Activated naive CD8-positive, alpha-beta T cell treated with anti-CD3 and anti-CD28 coated beads, Interleukin-2, amount 50 U/mL, for 24 hours (primary cell): ENCODE data around the gene JMJD4.
A peak's percentile ranks its signal among the peaks of the same experiment; 100 is the strongest.

ENCODE experiments used
- ATAC-seq: fragments of 150-1000 bp; cut with Tn5 transposase; one replicate; pipeline ENCODE4 v1.10.0; 2021
- DNase-seq: peaks from one replicate; pipeline ENCODE4 v3.0.0; 2021
- H3K27ac Mint-ChIP-seq: one replicate; pipeline ENCODE4 v1.8.0; 2021; ENCODE audit warnings: mild to moderate bottlenecking, mixed read lengths
- H3K27me3 Mint-ChIP-seq: one replicate; pipeline ENCODE4 v1.8.0; 2021; ENCODE audit warnings: mixed read lengths
- H3K36me3 Mint-ChIP-seq: one replicate; pipeline ENCODE4 v1.8.0; 2021; ENCODE audit warnings: low read depth, mixed read lengths
- H3K4me1 Mint-ChIP-seq: one replicate; pipeline ENCODE4 v1.8.0; 2021; ENCODE audit warnings: mixed read lengths
- H3K4me3 Mint-ChIP-seq: one replicate; pipeline ENCODE4 v1.8.0; 2021; ENCODE audit warnings: mild to moderate bottlenecking, moderate library complexity, mixed read lengths
- H3K9me3 Mint-ChIP-seq: one replicate; pipeline ENCODE4 v1.8.0; 2021; ENCODE audit warnings: mixed read lengths

JMJD4 gene

GRCh38 chr1:227734856-227735538, at the start of gene JMJD4, which contains the start of gene SNAP47:
Gene JMJD4 (minus strand): TSS chr1:227735302. CDS start chr1:227735273, 29 bp downstream.
Gene SNAP47 (plus strand): TSS chr1:227735435. CDS start chr1:227747737, 12,302 bp downstream.
- peaks cover 11% of the 10 kb centered on the region for H3K36me3 Mint-ChIP-seq
- H3K9me3 Mint-ChIP-seq = no peaks in the 10 kb centered on the region
- H3K27ac Mint-ChIP-seq = peak within 1 kb of the TSS; percentile 83
- H3K4me3 Mint-ChIP-seq = peak within 1 kb of the TSS; percentile 90
- ATAC-seq (peak; percentile 95), DNase-seq (peak; percentile 94)
- no peaks in the 10 kb centered on the region for H3K27me3 Mint-ChIP-seq
- peaks cover 43% of the 10 kb centered on the region for H3K4me1 Mint-ChIP-seq

GRCh38 chr1:227782226-227782625, 47.1 kb upstream of the JMJD4 start:
- no peak for ATAC-seq
- Mint-ChIP-seq H3K36me3 (peaks cover 5% of the 10 kb centered on the region), H3K4me1 (peaks cover 13% of the 10 kb centered on the region), H3K9me3 (no peaks in the 10 kb centered on the region), H3K4me3 (no peak overlapping the region), H3K27me3 (peaks cover 3% of the 10 kb centered on the region), H3K27ac (no peak overlapping the region)
- no peak for DNase-seq

- DNase-seq (no peak), ATAC-seq (no peak)
- Mint-ChIP-seq H3K9me3 (no peaks in the 10 kb centered on the region), H3K4me1 (peaks cover 8% of the 10 kb centered on the region), H3K36me3 (peaks cover 5% of the 10 kb centered on the region), H3K4me3 (no peak overlapping the region), H3K27me3 (no peaks in the 10 kb centered on the region), H3K27ac (no peak overlapping the region)
These were observed 46.3 kb upstream of the JMJD4 start for GRCh38 chr1:227781314-227781930.

- no peak overlapping the region for H3K4me3 Mint-ChIP-seq
- H3K36me3 Mint-ChIP-seq = peaks cover 5% of the 10 kb centered on the region
- ATAC-seq = no peak
- no peaks in the 10 kb centered on the region for H3K27me3 Mint-ChIP-seq
- peaks cover under 1% of the 10 kb centered on the region for H3K4me1 Mint-ChIP-seq
- no peaks in the 10 kb centered on the region for H3K9me3 Mint-ChIP-seq
- no peak for DNase-seq
- no peak overlapping the region for H3K27ac Mint-ChIP-seq
These were observed 45.3 kb upstream of the JMJD4 start for GRCh38 chr1:227780101-227781044.

GRCh38 chr1:227779685-227780084, 44.6 kb upstream of the JMJD4 start:
- no peaks in the 10 kb centered on the region for H3K9me3 Mint-ChIP-seq
- DNase-seq (no peak), ATAC-seq (no peak)
- H3K36me3 Mint-ChIP-seq = peaks cover 5% of the 10 kb centered on the region
- H3K27me3 Mint-ChIP-seq = no peaks in the 10 kb centered on the region
- no peak overlapping the region for H3K4me3 Mint-ChIP-seq
- no peak overlapping the region for H3K27ac Mint-ChIP-seq
- no peaks in the 10 kb centered on the region for H3K4me1 Mint-ChIP-seq

- H3K9me3 Mint-ChIP-seq = no peaks in the 10 kb centered on the region
- DNase-seq (no peak), ATAC-seq (no peak)
- no peak overlapping the region for H3K27ac Mint-ChIP-seq
- H3K4me1 Mint-ChIP-seq = peaks cover 5% of the 10 kb centered on the region
- no peaks in the 10 kb centered on the region for H3K27me3 Mint-ChIP-seq
- no peak overlapping the region for H3K4me3 Mint-ChIP-seq
- H3K36me3 Mint-ChIP-seq = peaks cover 5% of the 10 kb centered on the region
These were observed 43.9 kb upstream of the JMJD4 start for GRCh38 chr1:227779021-227779441.

GRCh38 chr1:227778401-227778947, 43.4 kb upstream of the JMJD4 start:
- Mint-ChIP-seq H3K9me3 (no peaks in the 10 kb centered on the region), H3K4me1 (peaks cover 10% of the 10 kb centered on the region), H3K36me3 (peaks cover 8% of the 10 kb centered on the region), H3K27me3 (no peaks in the 10 kb centered on the region), H3K4me3 (no peak overlapping the region), H3K27ac (no peak overlapping the region)
- ATAC-seq (no peak), DNase-seq (no peak)

- Mint-ChIP-seq H3K27me3 (no peaks in the 10 kb centered on the region), H3K9me3 (no peaks in the 10 kb centered on the region), H3K27ac (no peak overlapping the region), H3K4me3 (no peak overlapping the region), H3K36me3 (peaks cover 8% of the 10 kb centered on the region), H3K4me1 (peaks cover 17% of the 10 kb centered on the region)
- DNase-seq (no peak), ATAC-seq (no peak)
These were observed 42.5 kb upstream of the JMJD4 start for GRCh38 chr1:227777646-227778045.

GRCh38 chr1:227777156-227777555, 42.1 kb upstream of the JMJD4 start:
- Mint-ChIP-seq H3K4me1 (peaks cover 21% of the 10 kb centered on the region), H3K27ac (no peak overlapping the region), H3K36me3 (peaks cover 7% of the 10 kb centered on the region), H3K4me3 (no peak overlapping the region), H3K9me3 (no peaks in the 10 kb centered on the region), H3K27me3 (no peaks in the 10 kb centered on the region)
- DNase-seq (no peak), ATAC-seq (no peak)

- no peak for DNase-seq
- Mint-ChIP-seq H3K36me3 (peaks cover 7% of the 10 kb centered on the region), H3K27ac (no peak overlapping the region), H3K4me1 (peaks cover 23% of the 10 kb centered on the region), H3K9me3 (no peaks in the 10 kb centered on the region), H3K4me3 (no peak overlapping the region), H3K27me3 (no peaks in the 10 kb centered on the region)
- ATAC-seq = no peak
These were observed 41.2 kb upstream of the JMJD4 start for GRCh38 chr1:227776331-227776771.

- no peaks in the 10 kb centered on the region for H3K27me3 Mint-ChIP-seq
These were observed 40.7 kb upstream of the JMJD4 start for GRCh38 chr1:227775841-227776240.

GRCh38 chr1:227774821-227775661, 39.9 kb upstream of the JMJD4 start:
- Mint-ChIP-seq H3K4me3 (no peak overlapping the region), H3K9me3 (no peaks in the 10 kb centered on the region), H3K4me1 (peaks cover 23% of the 10 kb centered on the region), H3K36me3 (peaks cover 7% of the 10 kb centered on the region), H3K27ac (no peak overlapping the region), H3K27me3 (no peaks in the 10 kb centered on the region)
- ATAC-seq = no peak
- DNase-seq = no peak

More at GRCh38 chr1:227775841-227776240, 40.7 kb upstream of the JMJD4 start:
- Mint-ChIP-seq H3K27ac (no peak overlapping the region), H3K9me3 (no peaks in the 10 kb centered on the region), H3K4me3 (no peak overlapping the region), H3K36me3 (peaks cover 7% of the 10 kb centered on the region), H3K4me1 (peaks cover 23% of the 10 kb centered on the region)
- no peak for ATAC-seq
- DNase-seq = no peak

- H3K27ac Mint-ChIP-seq = no peak overlapping the region
- H3K4me1 Mint-ChIP-seq = peaks cover 23% of the 10 kb centered on the region
- H3K36me3 Mint-ChIP-seq = peaks cover 7% of the 10 kb centered on the region
- no peak for DNase-seq
- H3K27me3 Mint-ChIP-seq = no peaks in the 10 kb centered on the region
- ATAC-seq = peak; percentile 63
- no peak overlapping the region for H3K4me3 Mint-ChIP-seq
- H3K9me3 Mint-ChIP-seq = no peaks in the 10 kb centered on the region
These were observed 39.1 kb upstream of the JMJD4 start for GRCh38 chr1:227774051-227774731.
